CD14-positive monocyte (primary cell): ENCODE data around the gene BMPR1B. TPM values are rescaled to one million over a fixed set of nuclear protein-coding genes. Genes with fewer than 3 reads are reported as not detected.

ENCODE experiments used
- DNase-seq, 3 donors: peaks; one replicate each; pipeline ENCODE4 v3.0.0-alpha.2; 2011 to 2022
- H2AFZ ChIP-seq: 2 replicates; pipeline ENCODE4 v1.6.0; 2012; ENCODE audit warnings: mild to moderate bottlenecking, low read depth, low read length, inconsistent platforms; ENCODE audit not compliant: insufficient read depth, poor library complexity, severe bottlenecking
- H3K27ac ChIP-seq, 2 donors: 1 replicate in 1 of 2; 2 replicates in 1 of 2; pipeline ENCODE4 v1.5.1; 2012 to 2013; ENCODE audit warnings: low read length in 2 of 2, control low read depth in 1 of 2, inconsistent platforms in 1 of 2, low read depth in 1 of 2, mild to moderate bottlenecking in 1 of 2
- H3K27me3 ChIP-seq, 2 donors: one replicate each; pipeline versions ENCODE4 v1.6.0 to v1.6.1; 2011 to 2013; ENCODE audit warnings: low read length in 2 of 2; ENCODE audit not compliant: control insufficient read depth in 2 of 2, insufficient read depth in 2 of 2
- H3K36me3 ChIP-seq, 2 donors: replicated peaks in 1 of 2; 1 replicate in 1 of 2; 2 replicates in 1 of 2; pipeline versions ENCODE4 v1.5.1 to v1.6.1; 2012 to 2013; ENCODE audit warnings: low read length in 2 of 2, control low read depth in 1 of 2, inconsistent platforms in 1 of 2, mild to moderate bottlenecking in 1 of 2; ENCODE audit not compliant: insufficient read depth in 2 of 2, control insufficient read depth in 1 of 2
- H3K4me1 ChIP-seq, 2 donors: 1 replicate in 1 of 2; 2 replicates in 1 of 2; pipeline versions ENCODE4 v1.5.1 to v1.6.1; 2012 to 2013; ENCODE audit warnings: low read length in 2 of 2, control low read depth in 1 of 2, inconsistent platforms in 1 of 2, mild to moderate bottlenecking in 1 of 2, moderate library complexity in 1 of 2; ENCODE audit not compliant: insufficient read depth in 2 of 2, control insufficient read depth in 1 of 2
- H3K4me2 ChIP-seq: replicated peaks from 2 replicates; pipeline ENCODE3; 2012; ENCODE audit warnings: low read length, moderate library complexity, mild to moderate bottlenecking; ENCODE audit not compliant: poor library complexity, severe bottlenecking; ENCODE audit errors: extremely low read depth
- H3K4me3 ChIP-seq, 3 experiments: fragments of 200-600 bp in 1 of 3; sonication (generic) in 1 of 3; replicated peaks in 1 of 3; 1 replicate in 2 of 3; 2 replicates in 1 of 3; pipeline ENCODE4 v1.5.1; 2011 to 2013; ENCODE audit warnings: low read length in 3 of 3, mild to moderate bottlenecking in 3 of 3, control low read depth in 2 of 3, low read depth in 2 of 3, inconsistent platforms in 1 of 3, moderate library complexity in 1 of 3
- H3K79me2 ChIP-seq: 2 replicates; pipeline ENCODE4 v1.6.0; 2012; ENCODE audit warnings: mild to moderate bottlenecking, control low read depth, inconsistent platforms, low read length, moderate library complexity; ENCODE audit not compliant: insufficient read depth
- H3K9ac ChIP-seq: 2 replicates; pipeline ENCODE4 v1.6.0; 2017; ENCODE audit warnings: low read length, mild to moderate bottlenecking; ENCODE audit not compliant: insufficient read depth, poor library complexity, severe bottlenecking
- H3K9me3 ChIP-seq, 2 donors: replicated peaks in 1 of 2; 1 replicate in 1 of 2; 2 replicates in 1 of 2; pipeline versions ENCODE4 v1.5.1 to v1.6.1; 2012 to 2013; ENCODE audit warnings: low read length in 2 of 2, control low read depth in 1 of 2; ENCODE audit not compliant: control insufficient read depth in 1 of 2, insufficient read depth in 1 of 2
- H4K20me1 ChIP-seq: 2 replicates; pipeline ENCODE4 v1.6.0; 2012; ENCODE audit warnings: mild to moderate bottlenecking, low read length, control low read depth, moderate library complexity; ENCODE audit not compliant: insufficient read depth
- H3K27ac Mint-ChIP-seq, 7 donors: one replicate each; pipeline ENCODE4 v1.8.0; 2020; ENCODE audit warnings: mild to moderate bottlenecking in 7 of 7, mixed read lengths in 7 of 7, moderate library complexity in 6 of 7, inconsistent platforms in 2 of 7
- H3K27me3 Mint-ChIP-seq, 3 donors: one replicate each; pipeline ENCODE4 v1.8.0; 2021 to 2022; ENCODE audit warnings: low read depth in 3 of 3, mild to moderate bottlenecking in 3 of 3, mixed read lengths in 3 of 3, moderate library complexity in 3 of 3, inconsistent platforms in 1 of 3
- H3K36me3 Mint-ChIP-seq, 2 donors: one replicate each; pipeline ENCODE4 v1.8.0; 2020; ENCODE audit warnings: mixed read lengths in 2 of 2, inconsistent platforms in 1 of 2, mild to moderate bottlenecking in 1 of 2
- H3K4me1 Mint-ChIP-seq: one replicate; pipeline ENCODE4 v1.8.0; 2020; ENCODE audit warnings: mild to moderate bottlenecking, mixed read lengths
- H3K4me3 Mint-ChIP-seq, 2 donors: one replicate each; pipeline ENCODE4 v1.8.0; 2020; ENCODE audit warnings: mild to moderate bottlenecking in 2 of 2, mixed read lengths in 2 of 2, moderate library complexity in 1 of 2
- H3K9me3 Mint-ChIP-seq, 7 donors: one replicate each; pipeline ENCODE4 v1.8.0; 2020 to 2022; ENCODE audit warnings: mixed read lengths in 7 of 7, mild to moderate bottlenecking in 6 of 7, moderate library complexity in 6 of 7, inconsistent platforms in 2 of 7
- WGBS: methylation state at CpG from one replicate; pipeline ENCODE4 v1.1.5; 2013; ENCODE audit warnings: missing lambda C conversion rate; ENCODE audit not compliant: insufficient coverage; 5-methylcytosine and 5-hydroxymethylcytosine counted together
- intact Hi-C, 2 donors: fragments of 100-400 bp; cut with micrococcal nuclease; formaldehyde crosslinking; loops; one replicate each; pipeline versions ENCODE4 v1.15.0 to v1.15.1; 2023
- polyA plus RNA-seq, 3 donors: library from polyadenylated mRNA; depleted of rRNA in 1 of 3; unstranded in 2 of 3; stranded (reverse) in 1 of 3; fragments of 300-500 nt in 2 of 3; fragments of >200 nt in 1 of 3; fragmentation: Illumina TruSeq in 2 of 3; gene quantifications; 1 replicate in 2 of 3; 2 replicates in 1 of 3; pipeline ENCODE4 v1.2.3, GENCODE V29; 2012 to 2021
- TF ChIP-seq, protein P1 (sequence below): fragments of 200-600 bp; IDR thresholded peaks from one replicate; pipeline ENCODE4 v1.8.0; 2022; ENCODE audit warnings: antibody characterized with exemption, mild to moderate bottlenecking

Gene BMPR1B
- polyA plus RNA-seq, 3 donors: not detected

DNA sequence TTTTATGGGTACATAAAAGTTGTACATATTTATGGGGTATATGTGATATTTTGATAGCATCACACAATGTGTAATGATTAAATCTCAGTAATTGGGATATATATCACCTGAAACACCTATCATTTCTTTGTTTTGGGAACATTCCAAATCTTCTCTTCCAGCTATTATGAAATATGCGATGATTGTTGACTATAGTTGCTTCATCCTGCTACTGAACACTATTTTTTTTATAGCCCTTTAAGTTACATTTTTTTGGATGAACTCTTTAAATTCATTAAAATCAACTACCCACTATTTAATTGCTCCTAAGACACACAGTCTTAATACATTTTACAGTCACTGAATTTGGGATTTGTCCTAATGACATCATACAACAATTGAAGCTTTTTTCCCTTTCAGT is 212.9 kb downstream of the BMPR1B start:
- Mint-ChIP-seq H3K27ac (no peak overlapping the region), H3K9me3 (peaks cover 0 to 4% (median 0%) of the 10 kb centered on the region in 7 donors), H3K27me3 (peaks cover 0 to 5% (median 1%) of the 10 kb centered on the region in 3 donors), H3K4me3 (no peak overlapping the region), H3K36me3 (no peaks in the 10 kb centered on the region), H3K4me1 (no peaks in the 10 kb centered on the region)
- Histone ChIP-seq H3K27ac (no peak overlapping the region), H3K9me3 (no peaks in the 10 kb centered on the region), H3K9ac (no peak overlapping the region), H3K4me3 (no peak overlapping the region), H2AFZ (no peak overlapping the region), H3K36me3 (no peaks in the 10 kb centered on the region), H4K20me1 (no peaks in the 10 kb centered on the region), H3K4me1 (no peaks in the 10 kb centered on the region), H3K27me3 (no peaks in the 10 kb centered on the region), H3K79me2 (no peaks in the 10 kb centered on the region), H3K4me2 (no peak overlapping the region)
- TF ChIP-seq, protein P1, sequence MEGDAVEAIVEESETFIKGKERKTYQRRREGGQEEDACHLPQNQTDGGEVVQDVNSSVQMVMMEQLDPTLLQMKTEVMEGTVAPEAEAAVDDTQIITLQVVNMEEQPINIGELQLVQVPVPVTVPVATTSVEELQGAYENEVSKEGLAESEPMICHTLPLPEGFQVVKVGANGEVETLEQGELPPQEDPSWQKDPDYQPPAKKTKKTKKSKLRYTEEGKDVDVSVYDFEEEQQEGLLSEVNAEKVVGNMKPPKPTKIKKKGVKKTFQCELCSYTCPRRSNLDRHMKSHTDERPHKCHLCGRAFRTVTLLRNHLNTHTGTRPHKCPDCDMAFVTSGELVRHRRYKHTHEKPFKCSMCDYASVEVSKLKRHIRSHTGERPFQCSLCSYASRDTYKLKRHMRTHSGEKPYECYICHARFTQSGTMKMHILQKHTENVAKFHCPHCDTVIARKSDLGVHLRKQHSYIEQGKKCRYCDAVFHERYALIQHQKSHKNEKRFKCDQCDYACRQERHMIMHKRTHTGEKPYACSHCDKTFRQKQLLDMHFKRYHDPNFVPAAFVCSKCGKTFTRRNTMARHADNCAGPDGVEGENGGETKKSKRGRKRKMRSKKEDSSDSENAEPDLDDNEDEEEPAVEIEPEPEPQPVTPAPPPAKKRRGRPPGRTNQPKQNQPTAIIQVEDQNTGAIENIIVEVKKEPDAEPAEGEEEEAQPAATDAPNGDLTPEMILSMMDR: no peak
- no peak for DNase-seq
- intact Hi-C loops: no loop called here
- no CpG with 5 or more reads among the region's 1 CpG for WGBS

DNA sequence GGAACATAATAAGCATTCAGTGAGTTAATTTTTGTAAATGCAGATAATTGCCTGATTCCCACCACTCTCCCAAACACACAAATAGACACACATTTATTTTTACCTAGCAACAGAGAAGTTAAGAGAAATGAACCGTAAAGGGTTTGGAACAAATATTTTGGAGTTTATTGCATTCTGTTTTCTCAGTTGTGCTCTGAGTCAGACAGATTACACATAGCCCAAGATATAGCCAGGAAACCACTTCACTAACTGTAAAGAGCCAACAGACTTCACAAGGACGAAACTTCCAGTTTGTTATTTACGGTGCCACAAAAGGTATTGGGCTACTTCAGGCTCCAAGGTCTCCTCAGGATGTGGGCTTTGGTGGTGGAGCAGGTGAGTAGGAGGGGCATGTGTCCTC is 217.0 kb downstream of the BMPR1B start:
- peaks cover 0 to 1% (median 0%) of the 10 kb centered on the region in 3 donors for H3K27me3 Mint-ChIP-seq
- Histone ChIP-seq H3K4me1 (no peaks in the 10 kb centered on the region), H2AFZ (no peak overlapping the region), H3K27ac (no peak overlapping the region), H3K9ac (no peak overlapping the region), H3K27me3 (no peaks in the 10 kb centered on the region), H3K4me2 (no peak overlapping the region), H3K4me3 (no peak overlapping the region), H3K36me3 (no peaks in the 10 kb centered on the region), H3K79me2 (no peaks in the 10 kb centered on the region), H4K20me1 (no peaks in the 10 kb centered on the region), H3K9me3 (no peaks in the 10 kb centered on the region)
- H3K27ac Mint-ChIP-seq: no peak overlapping the region
- TF ChIP-seq, protein P1: no peak
- 100% methylated on average over 1 of the region's 3 CpGs for WGBS
- no peak for DNase-seq
- no peak overlapping the region for H3K4me3 Mint-ChIP-seq
- H3K9me3 Mint-ChIP-seq: peaks cover 0 to 4% (median 0%) of the 10 kb centered on the region in 7 donors
- no peaks in the 10 kb centered on the region for H3K4me1 Mint-ChIP-seq
- intact Hi-C loops: no loop called here
- no peaks in the 10 kb centered on the region for H3K36me3 Mint-ChIP-seq
